ENCODE results near the gene LIN37. TPM values are rescaled to one million over a fixed set of nuclear protein-coding genes. Genes with fewer than 3 reads are reported as not detected.

LIN37 gene
- total RNA-seq, 1 experiment from 2014 or later = 10.1 TPM

DNA sequence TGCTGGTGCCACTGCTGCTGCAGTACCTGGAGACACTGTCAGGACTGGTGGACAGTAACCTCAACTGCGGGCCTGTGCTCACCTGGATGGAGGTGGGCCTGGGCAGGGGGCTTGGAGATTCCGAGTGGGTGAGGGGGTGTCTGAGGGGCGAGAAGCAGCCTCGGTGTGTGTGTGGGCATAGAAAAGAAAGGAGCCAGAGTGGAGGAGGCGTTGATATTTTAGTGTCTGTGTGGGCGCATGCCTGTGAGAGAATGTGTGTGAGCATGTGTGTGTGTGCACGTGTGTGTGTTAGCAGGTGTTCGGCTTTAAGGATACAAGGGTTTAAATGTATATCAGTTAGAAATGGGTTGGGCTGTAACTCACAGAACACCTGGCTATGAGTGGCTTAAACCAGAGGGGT, 30.7 kb downstream of the LIN37 start:
- intact Hi-C loops (cut with micrococcal nuclease) = no loop called here
- ChIA-PET CTCF (no interaction called here), POLR2A (no interaction called here)

More for the DNA sequence above, 30.7 kb downstream of the LIN37 start:
- Histone ChIP-seq H3K9ac (ENCODE audit: low read length) (no peak overlapping the region), H3K27me3 (ENCODE audit: insufficient read depth, low read length) (no peaks in the 10 kb centered on the region), H2AFZ (ENCODE audit: low read depth, low read length, poor library complexity, severe bottlenecking) (no peak overlapping the region), H3K9me3 (ENCODE audit: control insufficient read depth in 1 of 2, insufficient read depth in 1 of 2, low read depth in 1 of 2, low read length in 2 of 2) (no peaks in the 10 kb centered on the region), H3K4me1 (ENCODE audit: control insufficient read depth in 1 of 2, insufficient read depth in 2 of 2, low read length in 2 of 2) (peaks cover 9 to 16% of the 10 kb centered on the region in 2 experiments; a peak in 3 of 4 replicates), H3K4me3 (replicated peaks in 1 of 2; ENCODE audit: low read depth in 1 of 2, low read length in 2 of 2) (no peak overlapping the region), H3K4me2 (ENCODE audit: low read length) (no peak overlapping the region), H3K9me2 (ENCODE audit: insufficient read depth) (no peaks in the 10 kb centered on the region), H4K20me1 (ENCODE audit: insufficient read depth) (no peaks in the 10 kb centered on the region), H3K79me2 (ENCODE audit: insufficient read depth, low read length) (0 out of 2 replicates have a peak, but pooled peaks cover 3% of the 10 kb centered on the region), H3K36me3 (ENCODE audit: control insufficient read depth in 1 of 2, insufficient read depth in 2 of 2, low read length in 2 of 2) (peaks cover 0 to 4% of the 10 kb centered on the region in 2 experiments; a peak in 2 of 4 replicates), H3K27ac (ENCODE audit: low read depth, low read length) (no peak overlapping the region)
- ATAC-seq (no peak), DNase-seq (ENCODE audit: low read depth, low spot score) (no peak)
- RAD21 ChIA-PET (ENCODE audit: low non-redundant PET in 1 of 2, low total read pairs in 2 of 2, uncharacterized antibody in 2 of 2, unreplicated experiment in 2 of 2) = no interaction called here
- BruUV-seq (replicated peaks) = no TSS peak
- TF ChIP-seq CEBPB (IDR thresholded peaks at IDR 0.05; ENCODE audit: low read depth) (no peak), EZH2phosphoT487 (IDR thresholded peaks at IDR 0.05; ENCODE audit: borderline replicate concordance) (no peak), ELF1 (IDR thresholded peaks at IDR 0.05; ENCODE audit: borderline replicate concordance, low read depth) (no peak), SIN3A (IDR thresholded peaks at IDR 0.05; ENCODE audit: low read depth) (no peak), SP1 (IDR thresholded peaks at IDR 0.05; ENCODE audit: low read depth) (no peak)
- TF ChIP-seq, protein P1, sequence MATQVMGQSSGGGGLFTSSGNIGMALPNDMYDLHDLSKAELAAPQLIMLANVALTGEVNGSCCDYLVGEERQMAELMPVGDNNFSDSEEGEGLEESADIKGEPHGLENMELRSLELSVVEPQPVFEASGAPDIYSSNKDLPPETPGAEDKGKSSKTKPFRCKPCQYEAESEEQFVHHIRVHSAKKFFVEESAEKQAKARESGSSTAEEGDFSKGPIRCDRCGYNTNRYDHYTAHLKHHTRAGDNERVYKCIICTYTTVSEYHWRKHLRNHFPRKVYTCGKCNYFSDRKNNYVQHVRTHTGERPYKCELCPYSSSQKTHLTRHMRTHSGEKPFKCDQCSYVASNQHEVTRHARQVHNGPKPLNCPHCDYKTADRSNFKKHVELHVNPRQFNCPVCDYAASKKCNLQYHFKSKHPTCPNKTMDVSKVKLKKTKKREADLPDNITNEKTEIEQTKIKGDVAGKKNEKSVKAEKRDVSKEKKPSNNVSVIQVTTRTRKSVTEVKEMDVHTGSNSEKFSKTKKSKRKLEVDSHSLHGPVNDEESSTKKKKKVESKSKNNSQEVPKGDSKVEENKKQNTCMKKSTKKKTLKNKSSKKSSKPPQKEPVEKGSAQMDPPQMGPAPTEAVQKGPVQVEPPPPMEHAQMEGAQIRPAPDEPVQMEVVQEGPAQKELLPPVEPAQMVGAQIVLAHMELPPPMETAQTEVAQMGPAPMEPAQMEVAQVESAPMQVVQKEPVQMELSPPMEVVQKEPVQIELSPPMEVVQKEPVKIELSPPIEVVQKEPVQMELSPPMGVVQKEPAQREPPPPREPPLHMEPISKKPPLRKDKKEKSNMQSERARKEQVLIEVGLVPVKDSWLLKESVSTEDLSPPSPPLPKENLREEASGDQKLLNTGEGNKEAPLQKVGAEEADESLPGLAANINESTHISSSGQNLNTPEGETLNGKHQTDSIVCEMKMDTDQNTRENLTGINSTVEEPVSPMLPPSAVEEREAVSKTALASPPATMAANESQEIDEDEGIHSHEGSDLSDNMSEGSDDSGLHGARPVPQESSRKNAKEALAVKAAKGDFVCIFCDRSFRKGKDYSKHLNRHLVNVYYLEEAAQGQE (IDR thresholded peaks at IDR 0.05; ENCODE audit: low read depth) = no peak
- TF ChIP-seq, protein P2, sequence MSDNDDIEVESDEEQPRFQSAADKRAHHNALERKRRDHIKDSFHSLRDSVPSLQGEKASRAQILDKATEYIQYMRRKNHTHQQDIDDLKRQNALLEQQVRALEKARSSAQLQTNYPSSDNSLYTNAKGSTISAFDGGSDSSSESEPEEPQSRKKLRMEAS (IDR thresholded peaks at IDR 0.05) = no peak

All from HCT116 (cell line).